ENCODE data around the gene HDHD5.

HDHD5 gene

DNA sequence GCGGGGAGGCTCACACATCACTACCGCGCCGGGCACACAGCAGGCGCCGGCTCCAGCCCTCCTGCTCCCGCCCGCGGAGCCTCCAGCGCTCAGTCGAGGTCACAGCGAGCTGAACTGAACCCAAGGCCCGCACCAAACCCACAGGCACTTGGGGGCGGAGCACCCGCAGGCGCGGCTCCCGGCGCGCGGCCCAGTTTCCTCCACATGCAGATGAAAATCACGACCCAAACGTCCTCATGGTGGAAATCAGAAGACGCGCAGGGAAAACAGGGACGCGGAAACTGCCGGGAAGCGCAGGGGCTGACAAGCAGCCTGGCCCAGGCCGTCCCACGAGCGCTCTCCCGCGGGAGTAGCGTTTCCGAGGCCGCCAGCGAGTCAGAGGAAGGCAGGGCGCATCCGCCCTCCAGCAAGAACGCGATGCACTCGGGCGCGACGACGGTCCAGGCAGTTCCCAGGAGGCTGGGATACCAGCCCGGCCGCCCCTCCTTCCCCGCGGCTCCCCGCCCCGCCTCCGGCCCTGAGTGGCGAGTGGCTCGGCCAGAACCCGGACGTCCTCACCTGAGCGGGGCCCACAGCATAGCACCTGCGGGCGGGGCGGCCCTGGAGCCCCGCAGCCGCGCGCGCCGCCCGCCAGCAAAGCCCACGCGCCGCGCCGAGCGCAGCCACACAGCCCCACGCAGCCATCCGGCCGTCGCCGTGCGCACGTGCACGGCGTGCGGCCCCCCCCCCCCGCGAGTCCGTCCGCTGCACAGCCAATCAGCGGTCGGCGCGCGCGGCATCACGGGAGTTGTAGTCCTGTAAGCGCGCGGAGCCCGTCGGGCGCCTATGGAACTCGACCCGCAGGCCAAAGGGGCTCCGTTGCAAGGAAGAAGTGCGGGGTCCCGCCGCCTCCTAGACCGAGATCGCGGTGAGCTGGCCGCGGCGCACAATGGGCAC lies at the start of gene HDHD5:
HDHD5 (minus strand) TSS at position 710 of the 936 bp plus-strand sequence; CDS start at position 684, 26 bp downstream.
- peak within 1 kb of the TSS; percentile 74 to 89 (median 88) for H3K27ac Mint-ChIP-seq
- no peaks in the 10 kb centered on the region for H3K36me3 Mint-ChIP-seq (ENCODE audit: low read depth)
- H3K9me3 Mint-ChIP-seq, result no peaks in the 10 kb centered on the region

DNA sequence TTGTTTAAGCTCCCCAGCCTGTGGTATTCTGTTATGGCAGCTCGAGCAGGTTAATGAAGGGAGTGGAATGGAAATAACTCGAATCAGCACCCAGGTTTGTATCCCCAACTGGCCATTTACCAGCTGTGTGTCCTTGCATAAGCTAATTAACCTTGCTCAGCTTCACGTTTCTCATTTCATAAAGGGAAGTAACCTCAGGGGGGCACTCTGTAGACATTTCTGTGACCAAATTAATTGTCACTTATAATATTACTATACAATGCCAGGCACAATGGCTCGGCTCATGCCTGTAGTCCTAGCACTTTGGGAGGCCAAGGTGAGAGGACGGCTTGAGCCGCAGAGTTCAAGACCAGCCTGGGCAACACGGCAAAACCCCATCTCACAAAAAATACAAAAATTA lies 46.4 kb upstream of the HDHD5 start:
- no peak overlapping the region for H3K27ac Mint-ChIP-seq
- TF ChIP-seq, protein P1, sequence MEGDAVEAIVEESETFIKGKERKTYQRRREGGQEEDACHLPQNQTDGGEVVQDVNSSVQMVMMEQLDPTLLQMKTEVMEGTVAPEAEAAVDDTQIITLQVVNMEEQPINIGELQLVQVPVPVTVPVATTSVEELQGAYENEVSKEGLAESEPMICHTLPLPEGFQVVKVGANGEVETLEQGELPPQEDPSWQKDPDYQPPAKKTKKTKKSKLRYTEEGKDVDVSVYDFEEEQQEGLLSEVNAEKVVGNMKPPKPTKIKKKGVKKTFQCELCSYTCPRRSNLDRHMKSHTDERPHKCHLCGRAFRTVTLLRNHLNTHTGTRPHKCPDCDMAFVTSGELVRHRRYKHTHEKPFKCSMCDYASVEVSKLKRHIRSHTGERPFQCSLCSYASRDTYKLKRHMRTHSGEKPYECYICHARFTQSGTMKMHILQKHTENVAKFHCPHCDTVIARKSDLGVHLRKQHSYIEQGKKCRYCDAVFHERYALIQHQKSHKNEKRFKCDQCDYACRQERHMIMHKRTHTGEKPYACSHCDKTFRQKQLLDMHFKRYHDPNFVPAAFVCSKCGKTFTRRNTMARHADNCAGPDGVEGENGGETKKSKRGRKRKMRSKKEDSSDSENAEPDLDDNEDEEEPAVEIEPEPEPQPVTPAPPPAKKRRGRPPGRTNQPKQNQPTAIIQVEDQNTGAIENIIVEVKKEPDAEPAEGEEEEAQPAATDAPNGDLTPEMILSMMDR (IDR thresholded peaks at IDR 0.05; ENCODE audit: unreplicated experiment in 3 of 3), result no peak
- H3K27me3 Mint-ChIP-seq (ENCODE audit: low read depth), result peaks cover 10% of the 10 kb centered on the region

More for the DNA sequence above, at the start of gene HDHD5:
- Mint-ChIP-seq H3K4me1 (peaks cover 12% of the 10 kb centered on the region), H3K27me3 (ENCODE audit: low read depth) (no peaks in the 10 kb centered on the region), H3K4me3 (peak within 1 kb of the TSS; percentile 90 to 94 (median 93))
- TF ChIP-seq, protein P1 (IDR thresholded peaks at IDR 0.05; ENCODE audit: unreplicated experiment in 3 of 3), result no peak

DNA sequence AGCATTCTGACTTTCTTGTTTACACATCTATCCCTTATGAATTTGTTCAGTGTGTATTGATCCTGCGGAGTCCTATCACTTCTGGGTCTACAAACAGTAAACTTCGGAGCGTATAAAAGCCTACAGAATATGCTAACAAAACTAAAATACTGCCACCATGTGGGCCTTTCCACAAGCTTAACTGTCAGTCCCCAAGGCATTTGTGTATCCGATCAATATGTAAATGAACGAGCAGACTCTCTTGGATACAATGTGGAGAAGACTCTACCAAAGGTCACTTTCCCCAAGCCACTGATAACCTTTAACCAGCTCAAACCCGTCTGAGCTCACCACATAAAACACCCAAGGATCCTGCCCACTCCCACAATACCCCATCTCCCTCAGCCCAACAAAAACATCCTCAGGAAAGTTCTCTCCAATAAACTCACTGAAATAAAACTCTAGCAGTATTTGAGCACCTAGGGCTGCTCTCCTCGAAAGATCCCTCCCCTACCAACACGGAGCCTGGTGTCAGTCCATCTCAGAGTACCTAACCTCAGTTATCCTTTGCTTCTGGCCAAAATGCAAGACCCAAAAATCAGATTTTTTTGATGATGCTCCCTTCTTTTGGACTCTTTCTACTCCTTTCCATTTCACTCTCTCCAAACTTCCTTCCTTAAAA lies 42.3 kb upstream of the HDHD5 start:
- H3K4me1 Mint-ChIP-seq, result peaks cover 31% of the 10 kb centered on the region
- peak overlapping the region in 2 of 3 experiments; percentile 13 to 39 for H3K4me3 Mint-ChIP-seq
- TF ChIP-seq, protein P1 (IDR thresholded peaks at IDR 0.05; ENCODE audit: unreplicated experiment in 3 of 3), result peak in 2 of 3 experiments; percentile 24 to 25
- H3K9me3 Mint-ChIP-seq, result no peaks in the 10 kb centered on the region
- peak overlapping the region; percentile 54 to 91 (median 62) for H3K27ac Mint-ChIP-seq
- H3K27me3 Mint-ChIP-seq (ENCODE audit: low read depth), result no peaks in the 10 kb centered on the region
- no peaks in the 10 kb centered on the region for H3K36me3 Mint-ChIP-seq (ENCODE audit: low read depth)

More for the DNA sequence above, 46.4 kb upstream of the HDHD5 start:
- no peak overlapping the region for H3K4me3 Mint-ChIP-seq
- no peaks in the 10 kb centered on the region for H3K36me3 Mint-ChIP-seq (ENCODE audit: low read depth)
- peaks cover 15% of the 10 kb centered on the region for H3K4me1 Mint-ChIP-seq
- no peaks in the 10 kb centered on the region for H3K9me3 Mint-ChIP-seq

DNA sequence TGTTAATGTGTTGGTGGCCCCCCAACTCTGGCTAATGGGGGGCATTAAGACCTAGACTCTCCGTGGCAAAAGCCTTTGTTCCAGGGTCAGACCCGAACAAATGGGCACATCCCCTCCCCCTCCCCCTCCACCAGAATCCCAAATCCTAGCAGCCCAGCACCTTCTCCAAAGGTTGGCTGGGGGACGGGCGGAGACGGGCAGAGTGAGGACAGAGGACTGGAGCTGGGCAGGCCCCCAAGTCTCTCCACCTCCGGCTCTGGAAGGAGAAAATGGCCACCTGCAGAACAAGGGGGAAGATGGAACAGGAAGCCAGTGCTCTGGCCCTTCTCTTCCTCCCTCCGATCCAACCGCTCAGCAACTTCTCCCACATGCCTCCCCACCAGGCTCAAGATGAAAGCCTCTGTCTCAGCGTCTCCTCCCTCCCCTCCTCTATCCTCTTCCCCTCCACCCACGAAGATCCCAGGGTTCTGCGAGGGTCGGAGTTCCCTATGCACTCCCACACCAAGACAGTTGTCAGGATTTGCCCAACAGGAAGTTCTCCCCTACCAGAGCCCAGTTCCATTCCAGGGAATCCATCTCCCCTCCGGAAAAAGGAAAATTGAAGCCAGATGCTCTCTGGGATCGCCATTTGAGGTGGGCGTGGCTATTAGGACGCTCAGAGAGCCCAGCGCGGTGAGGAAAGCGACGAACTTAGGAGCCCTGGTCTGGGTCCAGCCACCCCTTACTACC lies 40.1 kb upstream of the HDHD5 start:
- H3K27me3 Mint-ChIP-seq (ENCODE audit: low read depth), result no peaks in the 10 kb centered on the region
- no peaks in the 10 kb centered on the region for H3K9me3 Mint-ChIP-seq
- TF ChIP-seq, protein P1 (IDR thresholded peaks at IDR 0.05; ENCODE audit: unreplicated experiment in 3 of 3), result no peak
- H3K36me3 Mint-ChIP-seq (ENCODE audit: low read depth), result no peaks in the 10 kb centered on the region
- peak overlapping the region; percentile 78 to 83 (median 80) for H3K4me3 Mint-ChIP-seq
- peaks cover 31% of the 10 kb centered on the region for H3K4me1 Mint-ChIP-seq
- H3K27ac Mint-ChIP-seq, result peak overlapping the region; percentile 94 to 98 (median 95)

DNA sequence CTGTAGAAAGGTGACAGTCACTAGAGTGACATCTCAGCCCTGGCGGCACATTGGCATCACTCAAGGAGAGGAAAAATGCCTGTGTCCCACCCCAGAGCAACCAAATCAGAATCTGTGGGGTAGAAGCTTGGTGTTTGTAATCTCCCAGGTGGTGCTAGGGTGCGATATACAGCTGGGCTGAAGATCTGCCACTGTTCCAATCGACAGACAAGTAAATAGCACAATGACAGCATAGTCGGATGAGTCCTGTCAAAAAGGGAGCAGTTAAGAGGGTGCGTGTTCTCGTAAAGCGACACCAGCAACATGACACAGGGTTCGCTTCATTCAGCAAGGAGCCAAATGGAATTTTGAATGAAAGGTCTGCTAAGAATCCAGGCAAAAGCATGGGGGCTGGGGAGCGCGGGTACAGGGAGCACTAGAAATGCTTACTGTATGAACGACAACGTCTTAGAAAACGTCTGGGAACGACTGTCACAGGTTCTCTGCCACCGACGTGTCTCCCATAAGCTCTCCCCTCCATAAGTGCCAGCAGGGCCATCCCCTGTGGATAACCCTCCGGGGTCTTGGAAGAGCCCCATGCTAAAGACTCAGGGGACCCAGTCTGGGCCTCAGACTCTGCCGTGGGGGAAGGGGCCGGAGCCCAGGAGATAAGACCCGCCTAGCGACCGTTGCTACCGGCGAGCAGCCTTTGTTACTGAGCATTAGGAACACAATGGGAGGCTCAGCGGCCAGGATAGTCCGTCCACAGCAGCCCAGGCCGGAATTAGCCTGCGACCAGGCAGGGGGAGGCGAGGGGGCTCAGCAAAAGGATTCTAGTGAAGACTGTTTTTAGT lies 39.3 kb upstream of the HDHD5 start:
- TF ChIP-seq, protein P1 (IDR thresholded peaks at IDR 0.05; ENCODE audit: unreplicated experiment in 3 of 3), result no peak
- no peaks in the 10 kb centered on the region for H3K9me3 Mint-ChIP-seq
- no peaks in the 10 kb centered on the region for H3K36me3 Mint-ChIP-seq (ENCODE audit: low read depth)
- no peaks in the 10 kb centered on the region for H3K27me3 Mint-ChIP-seq (ENCODE audit: low read depth)
- H3K4me3 Mint-ChIP-seq, result peak overlapping the region; percentile 78 to 83 (median 80)
- H3K27ac Mint-ChIP-seq, result peak overlapping the region; percentile 94 to 98 (median 95)
- peaks cover 31% of the 10 kb centered on the region for H3K4me1 Mint-ChIP-seq

All from nephron (organoid).